Measurements from ENCODE around the gene YAE1. TPM values are rescaled to one million over a fixed set of nuclear protein-coding genes. Genes with fewer than 3 reads are reported as not detected.

The YAE1 gene
- total RNA-seq, 1 donor from 2014 or later: 79.3 TPM

GRCh38 chr7:39525926-39526325, 40.3 kb upstream of the YAE1 start:
- H3K36me3 Mint-ChIP-seq: no peaks in the 10 kb centered on the region
- no peak overlapping the region for H3K4me3 Mint-ChIP-seq
- no peak for DNase-seq (ENCODE audit: low spot score)
- Histone ChIP-seq H3K27me3 (no peaks in the 10 kb centered on the region), H3K9me3 (ENCODE audit: low read depth) (no peaks in the 10 kb centered on the region), H3K27ac (no peak overlapping the region), H3F3A (ENCODE audit: low read depth) (peaks cover 6% of the 10 kb centered on the region), H3K79me2 (ENCODE audit: low read depth) (no peaks in the 10 kb centered on the region), H3K36me3 (no peaks in the 10 kb centered on the region), H3K9ac (no peak overlapping the region), H3K4me3 (no peak overlapping the region), H3K4me1 (peaks cover 18% of the 10 kb centered on the region), H2AFZ (replicated peaks) (no peak overlapping the region), H4K20me1 (ENCODE audit: low read depth) (no peaks in the 10 kb centered on the region), H3K4me2 (no peak overlapping the region)
- H3K9me3 Mint-ChIP-seq: no peaks in the 10 kb centered on the region
- no peak for TF ChIP-seq EZH2phosphoT487 (IDR thresholded peaks at IDR 0.05)
- no peak for TF ChIP-seq CTCF (IDR thresholded peaks at IDR 0.05)
- TF ChIP-seq EZH2 (IDR thresholded peaks at IDR 0.05): no peak
- no peak overlapping the region for H3K27ac Mint-ChIP-seq
- peaks cover 6% of the 10 kb centered on the region for H3K27me3 Mint-ChIP-seq (ENCODE audit: insufficient read depth, low read depth)
- H3K4me1 Mint-ChIP-seq: peaks cover 16% of the 10 kb centered on the region

- Histone ChIP-seq H3K27me3 (no peaks in the 10 kb centered on the region), H3K27ac (no peak overlapping the region), H2AFZ (replicated peaks) (no peak overlapping the region), H3K9ac (no peak overlapping the region), H3K4me3 (no peak overlapping the region), H3K9me3 (ENCODE audit: low read depth) (no peaks in the 10 kb centered on the region), H3F3A (ENCODE audit: low read depth) (peaks cover 10% of the 10 kb centered on the region), H3K4me1 (peaks cover 25% of the 10 kb centered on the region), H3K36me3 (no peaks in the 10 kb centered on the region), H4K20me1 (ENCODE audit: low read depth) (no peaks in the 10 kb centered on the region), H3K4me2 (no peak overlapping the region), H3K79me2 (ENCODE audit: low read depth) (no peaks in the 10 kb centered on the region)
- Mint-ChIP-seq H3K27ac (no peak overlapping the region), H3K4me1 (peaks cover 23% of the 10 kb centered on the region), H3K27me3 (ENCODE audit: insufficient read depth, low read depth) (peaks cover 6% of the 10 kb centered on the region), H3K9me3 (no peaks in the 10 kb centered on the region), H3K36me3 (no peaks in the 10 kb centered on the region), H3K4me3 (no peak overlapping the region)
- no peak for DNase-seq (ENCODE audit: low spot score)
- TF ChIP-seq CTCF (IDR thresholded peaks at IDR 0.05): no peak
These were observed 39.5 kb upstream of the YAE1 start for GRCh38 chr7:39526666-39527065.

GRCh38 chr7:39527296-39527695, 38.9 kb upstream of the YAE1 start:
- Histone ChIP-seq H3K9ac (no peak overlapping the region), H3K4me3 (no peak overlapping the region), H2AFZ (replicated peaks) (no peak overlapping the region), H3K4me1 (peaks cover 25% of the 10 kb centered on the region), H3K36me3 (no peaks in the 10 kb centered on the region), H3K27ac (no peak overlapping the region), H3K4me2 (no peak overlapping the region), H3K79me2 (ENCODE audit: low read depth) (no peaks in the 10 kb centered on the region), H3K27me3 (no peaks in the 10 kb centered on the region), H3F3A (ENCODE audit: low read depth) (peaks cover 10% of the 10 kb centered on the region), H4K20me1 (ENCODE audit: low read depth) (no peaks in the 10 kb centered on the region), H3K9me3 (ENCODE audit: low read depth) (no peaks in the 10 kb centered on the region)
- Mint-ChIP-seq H3K27ac (no peak overlapping the region), H3K36me3 (no peaks in the 10 kb centered on the region), H3K9me3 (no peaks in the 10 kb centered on the region), H3K27me3 (ENCODE audit: insufficient read depth, low read depth) (peaks cover 6% of the 10 kb centered on the region), H3K4me1 (peaks cover 29% of the 10 kb centered on the region), H3K4me3 (no peak overlapping the region)
- DNase-seq (ENCODE audit: low spot score): no peak
- TF ChIP-seq EZH2phosphoT487 (IDR thresholded peaks at IDR 0.05): no peak
- TF ChIP-seq EZH2 (IDR thresholded peaks at IDR 0.05): no peak
- TF ChIP-seq CTCF (IDR thresholded peaks at IDR 0.05): no peak

- Histone ChIP-seq H3K9ac (no peak overlapping the region), H3K27ac (no peak overlapping the region), H3K9me3 (ENCODE audit: low read depth) (no peaks in the 10 kb centered on the region), H3K4me2 (no peak overlapping the region), H3K36me3 (no peaks in the 10 kb centered on the region), H3F3A (ENCODE audit: low read depth) (peaks cover 10% of the 10 kb centered on the region), H3K27me3 (no peaks in the 10 kb centered on the region), H3K79me2 (ENCODE audit: low read depth) (no peaks in the 10 kb centered on the region), H3K4me3 (no peak overlapping the region), H4K20me1 (ENCODE audit: low read depth) (no peaks in the 10 kb centered on the region), H3K4me1 (peaks cover 25% of the 10 kb centered on the region), H2AFZ (replicated peaks) (no peak overlapping the region)
- Mint-ChIP-seq H3K27me3 (ENCODE audit: insufficient read depth, low read depth) (peaks cover 6% of the 10 kb centered on the region), H3K36me3 (no peaks in the 10 kb centered on the region), H3K27ac (no peak overlapping the region), H3K4me1 (peaks cover 36% of the 10 kb centered on the region), H3K9me3 (no peaks in the 10 kb centered on the region), H3K4me3 (no peak overlapping the region)
- DNase-seq (ENCODE audit: low spot score): no peak
- TF ChIP-seq EZH2phosphoT487 (IDR thresholded peaks at IDR 0.05) (no peak), EZH2 (IDR thresholded peaks at IDR 0.05) (no peak)
These were observed 38.3 kb upstream of the YAE1 start for GRCh38 chr7:39527951-39528350.
